BE2C (cell line): ENCODE results near the gene POP7. TPM values are rescaled to one million over a fixed set of nuclear protein-coding genes. Genes with fewer than 3 reads are reported as not detected.
A peak's percentile ranks its signal among the peaks of the same experiment; 100 is the strongest.
"Not testable (repeated sequence)": the region's sequence is repeated elsewhere in the genome, so short reads cannot be mapped to it uniquely, and the experiment has no call there.

Experiments
- DNase-seq: peaks from one replicate; pipeline ENCODE4 v3.0.0-alpha.2; 2020
- H3K27me3 ChIP-seq: fragments of 250-450 bp; sonication (Bioruptor Pico); 2 replicates; pipeline ENCODE4 v1.5.1; 2020; ENCODE audit warnings: mild to moderate bottlenecking
- H3K36me3 ChIP-seq: fragments of 250-450 bp; sonication (Bioruptor Pico); 2 replicates; pipeline ENCODE4 v1.5.1; 2020; ENCODE audit warnings: mild to moderate bottlenecking
- H3K4me1 ChIP-seq: fragments of 250-450 bp; sonication (Bioruptor Pico); 2 replicates; pipeline ENCODE4 v1.5.1; 2020
- H3K4me3 ChIP-seq: 2 replicates; pipeline ENCODE4 v1.5.1; 2011; ENCODE audit warnings: low read depth, low read length
- H3K9me3 ChIP-seq: fragments of 250-450 bp; sonication (Bioruptor Pico); 2 replicates; pipeline ENCODE4 v1.5.1; 2020
- polyA plus RNA-seq: library from polyadenylated mRNA; unstranded; fragments of >200 nt; gene quantifications from one replicate; pipeline ENCODE4 v1.2.1, GENCODE V29; 2012; ENCODE audit warnings: low read depth, missing spikeins; ENCODE audit not compliant: insufficient read length, insufficient read depth
- TF ChIP-seq, protein P1 (sequence below): IDR thresholded peaks from 2 replicates; pipeline ENCODE4 v1.5.1; 2012; ENCODE audit warnings: mild to moderate bottlenecking, low read depth, low read length

The POP7 gene
- 341 TPM for polyA plus RNA-seq

DNA sequence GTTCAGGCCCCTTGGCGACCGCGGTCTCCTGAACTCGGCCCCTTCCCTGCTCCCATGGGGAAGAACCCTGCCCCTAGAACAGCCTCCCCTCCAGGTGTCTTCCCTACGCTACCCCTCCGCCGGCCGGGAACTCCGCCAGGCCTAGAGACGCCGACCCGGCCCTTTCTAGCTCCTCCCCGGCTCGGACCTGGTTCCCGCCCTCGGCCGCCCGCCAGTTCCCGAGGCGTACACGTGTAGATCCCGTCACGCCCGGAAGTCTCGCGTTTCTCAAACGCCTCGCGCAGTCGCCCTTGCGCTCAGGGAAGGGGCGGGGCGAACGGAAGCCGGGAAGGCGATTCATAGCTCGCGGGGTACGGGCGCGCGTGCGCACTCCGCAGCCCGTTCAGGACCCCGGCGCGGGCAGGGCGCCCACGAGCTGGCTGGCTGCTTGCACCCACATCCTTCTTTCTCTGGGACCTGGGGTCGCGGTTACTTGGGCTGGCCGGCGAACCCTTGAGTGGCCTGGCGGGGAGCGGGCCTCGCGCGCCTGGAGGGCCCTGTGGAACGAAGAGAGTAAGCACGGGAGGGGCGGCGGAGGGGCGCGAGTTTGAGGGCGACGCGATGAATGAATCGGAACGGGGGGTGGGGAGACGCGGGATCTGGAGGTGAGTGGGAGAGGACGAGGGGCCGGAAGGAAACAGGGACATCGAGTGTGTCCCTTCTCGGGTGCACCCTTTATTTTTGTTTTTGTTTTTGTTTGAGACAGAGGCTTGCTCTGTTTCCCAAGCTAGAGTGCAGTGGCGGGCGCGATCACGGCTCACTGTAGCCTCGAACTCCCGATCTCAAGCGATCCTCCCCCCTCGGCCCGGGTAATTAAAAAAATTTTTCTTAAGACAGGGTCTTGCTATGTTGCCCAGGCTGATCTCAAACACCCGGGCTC is at the start of gene POP7:
Gene POP7, plus strand, starts transcription at position 369 of the 919 bp plus-strand sequence. CDS start 710 bp downstream, outside the sequence.
- H3K9me3 ChIP-seq = no peaks in the 10 kb centered on the region
- peak; percentile 100 for DNase-seq
- TF ChIP-seq, protein P1, sequence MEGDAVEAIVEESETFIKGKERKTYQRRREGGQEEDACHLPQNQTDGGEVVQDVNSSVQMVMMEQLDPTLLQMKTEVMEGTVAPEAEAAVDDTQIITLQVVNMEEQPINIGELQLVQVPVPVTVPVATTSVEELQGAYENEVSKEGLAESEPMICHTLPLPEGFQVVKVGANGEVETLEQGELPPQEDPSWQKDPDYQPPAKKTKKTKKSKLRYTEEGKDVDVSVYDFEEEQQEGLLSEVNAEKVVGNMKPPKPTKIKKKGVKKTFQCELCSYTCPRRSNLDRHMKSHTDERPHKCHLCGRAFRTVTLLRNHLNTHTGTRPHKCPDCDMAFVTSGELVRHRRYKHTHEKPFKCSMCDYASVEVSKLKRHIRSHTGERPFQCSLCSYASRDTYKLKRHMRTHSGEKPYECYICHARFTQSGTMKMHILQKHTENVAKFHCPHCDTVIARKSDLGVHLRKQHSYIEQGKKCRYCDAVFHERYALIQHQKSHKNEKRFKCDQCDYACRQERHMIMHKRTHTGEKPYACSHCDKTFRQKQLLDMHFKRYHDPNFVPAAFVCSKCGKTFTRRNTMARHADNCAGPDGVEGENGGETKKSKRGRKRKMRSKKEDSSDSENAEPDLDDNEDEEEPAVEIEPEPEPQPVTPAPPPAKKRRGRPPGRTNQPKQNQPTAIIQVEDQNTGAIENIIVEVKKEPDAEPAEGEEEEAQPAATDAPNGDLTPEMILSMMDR = no peak
- H3K36me3 ChIP-seq = peaks cover 13% of the 10 kb centered on the region
- peaks cover 23% of the 10 kb centered on the region for H3K27me3 ChIP-seq
- peak within 1 kb of the TSS; percentile 92 for H3K4me3 ChIP-seq
- no peaks in the 10 kb centered on the region; the same call in 1 of the 2 replicates for H3K4me1 ChIP-seq

DNA sequence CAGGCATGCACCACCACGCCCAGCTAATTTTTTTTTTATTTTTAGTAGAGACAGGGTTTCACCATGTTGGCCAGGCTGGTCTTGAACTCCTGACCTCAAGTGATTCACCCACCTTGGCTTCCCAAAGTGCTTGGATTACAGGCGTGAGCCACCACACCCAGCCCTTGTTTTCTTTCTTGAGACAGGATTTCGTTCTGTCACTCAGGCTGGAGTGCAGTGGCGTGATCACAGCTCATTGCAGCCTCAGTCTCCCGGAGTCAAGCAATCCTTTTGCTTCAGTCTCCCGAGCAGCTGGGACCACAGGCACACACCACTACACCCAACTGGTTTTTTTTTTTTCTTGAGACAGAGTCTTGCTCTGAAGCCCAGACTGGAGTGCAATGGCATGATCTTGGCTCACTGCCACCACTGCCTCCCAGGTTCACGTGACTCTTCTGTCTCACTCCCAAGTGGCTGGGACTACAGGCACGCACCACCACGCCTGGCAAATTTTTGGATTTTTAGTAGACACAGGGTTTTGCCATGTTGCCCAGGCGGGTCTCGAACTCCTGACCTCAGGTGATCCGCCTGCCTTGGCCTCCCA is 43.6 kb upstream of the POP7 start:
- not testable (repeated sequence) for DNase-seq, H3K27me3 ChIP-seq, H3K36me3 ChIP-seq, H3K4me1 ChIP-seq, H3K9me3 ChIP-seq, H3K4me3 ChIP-seq

DNA sequence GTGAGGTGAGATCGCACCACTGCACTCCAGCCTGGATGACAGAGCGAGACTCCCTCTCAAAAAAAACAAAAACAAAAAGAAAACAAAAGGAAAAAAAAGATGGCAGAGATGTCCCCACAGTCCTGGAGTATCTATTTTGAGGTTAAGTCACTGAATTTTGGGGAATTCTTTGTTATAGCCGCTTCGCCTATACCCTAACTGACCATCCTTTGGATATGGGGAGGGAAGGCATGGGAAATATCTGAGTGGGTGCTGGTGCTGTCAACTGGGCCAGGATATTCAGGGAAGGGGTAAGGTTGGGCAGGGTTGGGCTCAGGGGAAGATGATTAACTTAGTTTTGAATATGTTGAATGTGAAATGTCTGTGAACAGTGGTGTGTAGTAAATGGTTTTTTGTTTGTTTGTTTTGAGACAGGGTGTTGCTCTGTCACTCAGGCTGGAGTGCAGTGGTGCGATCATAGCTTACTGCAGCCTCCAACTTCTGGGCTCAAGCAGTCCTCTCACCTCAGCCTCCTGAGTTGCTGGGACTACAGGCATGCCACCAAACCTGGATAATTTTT is 40.7 kb upstream of the POP7 start:
- Histone ChIP-seq H3K36me3 (no peaks in the 10 kb centered on the region), H3K9me3 (no peaks in the 10 kb centered on the region), H3K4me1 (no peaks in the 10 kb centered on the region), H3K27me3 (no peaks in the 10 kb centered on the region), H3K4me3 (no peak overlapping the region)
- no peak for DNase-seq
- TF ChIP-seq, protein P1 = no peak

DNA sequence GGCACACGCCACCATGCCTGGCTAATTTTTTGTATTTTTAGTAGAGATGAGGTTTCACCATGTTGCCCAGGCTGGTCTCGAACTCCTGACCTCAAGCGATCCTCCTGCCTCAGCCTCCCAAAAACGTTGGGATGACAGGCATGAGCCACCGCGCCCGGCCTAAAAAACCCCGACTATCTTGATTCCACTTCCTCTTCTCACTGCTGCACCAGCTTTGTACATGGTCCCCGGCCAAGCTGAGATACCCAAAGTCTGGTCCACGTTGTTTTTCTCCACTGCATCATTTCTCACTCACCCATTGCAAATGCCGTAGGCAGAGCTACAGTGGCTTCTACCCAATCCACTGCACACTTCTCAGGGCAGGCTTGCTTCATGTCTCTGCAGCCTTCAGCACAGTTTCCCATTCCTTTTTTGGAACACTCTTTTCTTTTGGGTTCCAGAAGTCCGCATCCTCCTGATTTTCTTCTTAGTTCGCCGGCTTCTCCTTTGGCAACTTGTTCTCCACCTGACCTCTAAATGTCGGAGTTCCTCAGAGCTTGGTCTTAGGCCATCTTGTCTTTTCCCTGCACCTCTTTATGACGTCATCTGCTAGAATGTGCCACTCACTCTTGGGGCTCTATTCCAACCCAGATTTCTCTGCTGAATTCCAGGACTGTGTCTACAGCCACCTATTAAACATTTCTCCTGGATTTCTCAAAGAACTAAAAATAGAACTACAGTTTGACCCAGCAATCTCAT is 38.4 kb upstream of the POP7 start:
- no peaks in the 10 kb centered on the region for H3K4me1 ChIP-seq
- H3K27me3 ChIP-seq = no peaks in the 10 kb centered on the region
- no peak for DNase-seq
- TF ChIP-seq, protein P1 = no peak
- H3K4me3 ChIP-seq = no peak overlapping the region
- H3K36me3 ChIP-seq = no peaks in the 10 kb centered on the region
- no peaks in the 10 kb centered on the region for H3K9me3 ChIP-seq

DNA sequence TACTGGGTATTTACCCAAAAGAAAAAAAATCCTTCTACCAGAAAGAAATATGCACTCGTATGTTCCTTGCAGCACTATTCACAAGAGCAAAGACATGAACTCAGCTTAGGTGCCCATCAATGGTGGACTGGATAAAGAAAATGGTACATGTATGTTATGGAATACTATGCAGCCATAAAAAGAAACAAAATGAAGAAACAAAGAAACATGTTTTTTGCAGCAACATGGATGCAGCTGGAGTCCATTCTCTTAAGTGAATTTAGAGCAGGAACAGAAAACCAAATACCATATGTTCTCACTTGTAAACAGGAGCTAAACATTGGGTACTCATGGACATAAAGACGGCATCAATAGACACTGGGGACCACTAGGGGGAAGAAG is 37.9 kb upstream of the POP7 start:
- TF ChIP-seq, protein P1 = no peak
- H3K36me3 ChIP-seq = no peaks in the 10 kb centered on the region
- no peaks in the 10 kb centered on the region for H3K27me3 ChIP-seq
- H3K9me3 ChIP-seq = no peaks in the 10 kb centered on the region
- no peaks in the 10 kb centered on the region for H3K4me1 ChIP-seq
- no peak for DNase-seq
- no peak overlapping the region for H3K4me3 ChIP-seq

DNA sequence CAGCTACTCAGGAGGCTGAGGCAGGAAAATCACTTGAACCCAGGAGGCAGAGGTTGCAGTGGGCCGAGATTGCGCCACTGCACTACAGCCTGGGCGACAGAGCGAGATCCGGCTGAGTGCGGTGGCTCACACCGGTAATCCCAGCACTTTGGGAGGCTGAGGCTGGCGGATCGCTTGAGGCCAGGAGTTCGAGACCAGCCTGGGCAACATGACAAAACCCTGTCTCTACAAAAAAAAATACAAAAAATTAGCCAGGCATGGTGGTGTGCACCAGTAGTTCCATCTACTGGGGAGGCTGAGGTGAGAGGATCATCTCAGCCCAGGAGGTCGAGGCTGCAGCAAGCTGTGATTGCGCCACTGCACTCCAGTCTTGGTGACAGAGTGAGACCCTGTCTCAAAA is 36.8 kb upstream of the POP7 start:
- not testable (repeated sequence) for H3K27me3 ChIP-seq, H3K4me1 ChIP-seq, H3K9me3 ChIP-seq, DNase-seq, H3K4me3 ChIP-seq, H3K36me3 ChIP-seq
